NT2/D1 (cell line): ENCODE measurements around the gene HS2ST1.

ENCODE experiments used
- DNase-seq: peaks from one replicate; pipeline ENCODE4 v3.0.0-alpha.2; 2011; ENCODE audit warnings: low read depth, low spot score
- H3K27me3 ChIP-seq: 2 replicates; pipeline ENCODE4 v1.6.0; 2011; ENCODE audit warnings: mild to moderate bottlenecking; ENCODE audit not compliant: insufficient read length, insufficient read depth
- H3K36me3 ChIP-seq: 2 replicates; pipeline ENCODE4 v1.6.1; 2011; ENCODE audit warnings: mild to moderate bottlenecking, low read length, mixed read lengths; ENCODE audit not compliant: insufficient read depth, insufficient read length
- H3K4me1 ChIP-seq: 2 replicates; pipeline ENCODE4 v1.5.1; 2011; ENCODE audit not compliant: insufficient read depth, insufficient read length
- H3K4me3 ChIP-seq: 2 replicates; pipeline ENCODE4 v1.5.1; 2011; ENCODE audit warnings: low read depth; ENCODE audit not compliant: insufficient read length
- H3K9ac ChIP-seq: 2 replicates; pipeline ENCODE4 v1.6.0; 2011; ENCODE audit warnings: low read depth; ENCODE audit not compliant: insufficient read length
- H3K9me3 ChIP-seq: 2 replicates; pipeline ENCODE4 v1.5.1; 2011; ENCODE audit warnings: mild to moderate bottlenecking, low read length; ENCODE audit not compliant: insufficient read depth
- SUZ12 ChIP-seq: IDR thresholded peaks from 2 replicates; pipeline ENCODE4 v1.6.1; 2011; ENCODE audit not compliant: insufficient read length, insufficient read depth; ENCODE audit errors: extremely low read depth
- YY1 ChIP-seq: IDR thresholded peaks from 2 replicates; pipeline ENCODE4 v1.6.1; 2011; ENCODE audit not compliant: insufficient read length, insufficient read depth
- ZNF274 ChIP-seq: IDR thresholded peaks from 2 replicates; pipeline ENCODE4 v1.6.1; 2011; ENCODE audit warnings: mild to moderate bottlenecking, low read depth, low read length

Gene HS2ST1

DNA sequence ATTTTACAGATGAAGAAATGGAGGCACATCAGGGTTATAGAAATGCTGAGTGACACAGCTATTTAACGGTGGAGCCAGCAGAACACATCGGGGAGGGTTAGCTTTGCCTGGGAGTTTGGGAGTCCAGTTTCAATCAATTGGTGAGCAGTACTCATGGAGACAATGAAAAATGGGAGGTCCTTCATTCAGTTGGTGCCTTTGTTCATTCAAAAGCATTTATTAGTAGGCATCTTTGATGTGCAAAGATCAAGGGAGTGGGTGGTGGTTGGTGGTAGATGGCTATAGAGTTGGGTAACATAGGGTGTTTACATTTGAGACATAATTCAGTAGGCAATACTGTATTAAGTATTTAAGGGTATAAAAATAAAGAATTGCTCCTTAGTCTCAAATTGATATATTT is 230.5 kb downstream of the HS2ST1 start:
- TF ChIP-seq ZNF274 (no peak), YY1 (no peak), SUZ12 (no peak)

GRCh38 chr1:87146538-87146937 is 232.1 kb downstream of the HS2ST1 start:
- H3K27me3 ChIP-seq, result peaks cover 29% of the 10 kb centered on the region
- no peak for DNase-seq
- H3K9ac ChIP-seq, result no peak overlapping the region
- no peaks in the 10 kb centered on the region for H3K9me3 ChIP-seq
- TF ChIP-seq SUZ12 (no peak), YY1 (no peak), ZNF274 (no peak)
- no peaks in the 10 kb centered on the region for H3K36me3 ChIP-seq
- H3K4me1 ChIP-seq, result no peaks in the 10 kb centered on the region
- no peak overlapping the region for H3K4me3 ChIP-seq

More for the DNA sequence above, 230.5 kb downstream of the HS2ST1 start:
- Histone ChIP-seq H3K36me3 (no peaks in the 10 kb centered on the region), H3K9me3 (no peaks in the 10 kb centered on the region), H3K4me1 (no peaks in the 10 kb centered on the region), H3K27me3 (peaks cover 17% of the 10 kb centered on the region), H3K9ac (no peak overlapping the region), H3K4me3 (no peak overlapping the region)
- DNase-seq, result no peak

DNA sequence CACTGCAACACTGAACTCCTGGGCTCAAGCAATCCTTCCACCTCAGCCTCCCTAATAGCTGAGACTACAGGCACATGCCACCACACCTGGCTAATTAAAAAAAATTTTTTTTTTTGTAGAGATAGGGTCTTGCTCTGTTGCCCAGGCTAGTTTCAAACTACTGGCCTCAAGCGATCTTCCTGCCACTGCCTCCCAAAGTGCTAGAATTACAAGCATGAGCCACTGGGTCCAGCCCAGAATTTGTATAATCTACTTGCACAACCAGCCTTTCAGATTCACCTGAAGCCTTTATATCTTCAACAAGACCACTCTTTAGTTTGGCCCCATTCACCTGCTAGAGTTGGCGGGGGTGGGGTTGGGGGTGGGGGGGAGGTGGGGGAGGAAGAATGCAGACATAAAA is 232.6 kb downstream of the HS2ST1 start:
- peaks cover 31% of the 10 kb centered on the region for H3K27me3 ChIP-seq
- H3K36me3 ChIP-seq, result no peaks in the 10 kb centered on the region
- no peak overlapping the region for H3K9ac ChIP-seq
- H3K4me3 ChIP-seq, result no peak overlapping the region
- no peaks in the 10 kb centered on the region for H3K9me3 ChIP-seq
- DNase-seq, result no peak
- no peaks in the 10 kb centered on the region for H3K4me1 ChIP-seq
- no peak for TF ChIP-seq SUZ12
- no peak for TF ChIP-seq YY1
- no peak for TF ChIP-seq ZNF274

DNA sequence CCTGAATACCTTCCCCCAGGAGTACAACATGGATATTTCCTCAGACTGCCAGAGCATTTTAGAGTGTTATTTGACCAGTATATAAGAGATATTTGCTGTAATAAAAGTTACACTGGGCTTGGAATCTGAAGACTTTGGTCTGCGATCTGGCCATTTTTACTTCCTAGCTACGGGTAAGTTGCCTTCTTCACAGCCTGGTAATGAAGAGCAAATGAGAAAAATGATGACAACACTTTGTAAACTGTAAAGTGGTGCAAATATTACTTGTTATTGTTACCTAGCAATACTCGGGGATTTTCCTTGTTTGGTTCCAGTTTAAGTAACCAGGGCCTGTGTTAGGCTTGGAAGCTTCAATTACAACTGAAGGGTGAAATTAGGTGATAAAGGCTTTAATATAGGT is 233.4 kb downstream of the HS2ST1 start:
- TF ChIP-seq SUZ12 (no peak), YY1 (no peak), ZNF274 (no peak)
- DNase-seq, result no peak

GRCh38 chr1:87148661-87149060 is 234.2 kb downstream of the HS2ST1 start:
- Histone ChIP-seq H3K9me3 (no peaks in the 10 kb centered on the region), H3K9ac (no peak overlapping the region), H3K27me3 (peaks cover 45% of the 10 kb centered on the region), H3K36me3 (no peaks in the 10 kb centered on the region), H3K4me3 (no peak overlapping the region), H3K4me1 (no peaks in the 10 kb centered on the region)
- TF ChIP-seq ZNF274, result no peak
- no peak for TF ChIP-seq YY1
- TF ChIP-seq SUZ12, result no peak
- DNase-seq, result no peak

More for the DNA sequence above, 233.4 kb downstream of the HS2ST1 start:
- no peak overlapping the region for H3K4me3 ChIP-seq
- H3K27me3 ChIP-seq, result peaks cover 38% of the 10 kb centered on the region
- no peaks in the 10 kb centered on the region for H3K4me1 ChIP-seq
- H3K36me3 ChIP-seq, result no peaks in the 10 kb centered on the region
- H3K9ac ChIP-seq, result no peak overlapping the region
- no peaks in the 10 kb centered on the region for H3K9me3 ChIP-seq

DNA sequence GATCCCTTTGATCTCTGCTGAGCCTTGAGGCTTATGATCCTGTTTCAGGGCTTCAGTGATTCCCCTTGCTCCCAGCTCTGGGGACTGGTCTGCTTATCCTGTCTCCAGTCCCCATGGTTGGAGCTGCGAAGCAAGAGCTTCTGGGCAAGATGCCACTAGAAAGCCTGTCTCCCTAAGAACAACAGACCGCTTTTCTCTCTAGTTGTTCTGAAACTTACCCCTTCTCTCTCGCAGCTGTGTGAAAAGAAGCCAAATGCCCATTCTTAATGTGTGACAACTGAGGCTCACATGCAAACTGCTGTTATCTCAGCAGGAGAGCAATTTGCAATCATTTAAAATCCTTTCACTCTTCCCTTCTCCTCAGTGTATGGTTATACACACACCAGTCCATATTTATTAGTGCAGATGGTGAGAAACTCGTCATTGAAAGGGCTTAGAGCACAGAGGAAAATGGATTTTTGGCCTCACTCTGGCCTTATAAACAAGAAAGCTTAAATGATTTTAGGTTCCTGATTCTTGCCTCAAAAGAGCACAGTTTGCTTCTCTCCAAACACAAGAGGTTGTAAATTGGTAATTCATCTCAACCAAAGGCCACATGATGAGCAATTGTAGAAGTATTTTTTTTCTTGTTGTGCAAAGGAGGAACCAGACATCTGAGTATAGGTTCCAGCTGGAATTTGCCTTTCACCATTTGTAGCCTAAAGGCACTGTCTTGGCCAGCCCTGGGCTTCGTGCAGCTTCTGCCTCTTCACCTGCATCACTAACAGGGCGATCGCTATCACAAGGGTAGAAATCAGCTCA is 235.0 kb downstream of the HS2ST1 start:
- DNase-seq, result peak; percentile 56
- Histone ChIP-seq H3K4me1 (no peaks in the 10 kb centered on the region), H3K9me3 (no peaks in the 10 kb centered on the region), H3K36me3 (no peaks in the 10 kb centered on the region), H3K27me3 (peaks cover 45% of the 10 kb centered on the region), H3K9ac (no peak overlapping the region), H3K4me3 (no peak overlapping the region)
- TF ChIP-seq SUZ12 (no peak), ZNF274 (no peak), YY1 (no peak)

DNA sequence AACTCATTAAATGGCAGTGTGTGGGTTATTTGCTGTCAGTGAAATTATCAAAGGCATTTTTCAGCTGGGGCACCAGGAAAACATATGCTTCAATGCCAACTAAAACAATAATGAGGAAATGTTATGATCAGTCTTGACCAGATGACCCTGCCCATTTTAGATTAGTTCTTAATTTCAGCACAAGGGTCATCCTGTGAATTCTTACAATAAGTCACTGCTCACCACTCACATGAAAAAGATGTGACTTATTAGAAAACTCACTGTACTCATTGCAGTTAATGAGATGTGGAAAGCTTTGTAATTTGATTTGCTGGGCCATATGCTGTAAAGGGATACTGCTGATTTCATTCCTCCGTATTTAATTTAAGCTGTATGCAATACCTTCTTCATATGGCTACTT is 235.7 kb downstream of the HS2ST1 start:
- Histone ChIP-seq H3K36me3 (no peaks in the 10 kb centered on the region), H3K4me3 (no peak overlapping the region), H3K9me3 (no peaks in the 10 kb centered on the region), H3K9ac (no peak overlapping the region), H3K4me1 (no peaks in the 10 kb centered on the region), H3K27me3 (peaks cover 45% of the 10 kb centered on the region)
- DNase-seq, result no peak
- TF ChIP-seq YY1 (no peak), SUZ12 (no peak), ZNF274 (no peak)
